SU-DHL-6 (cell line): ENCODE data around the gene TUBB2B.

Experiments
- H2AFZ ChIP-seq: fragments of 200-600 bp; sonication (generic); 2 replicates; pipeline ENCODE4 v1.6.1; 2014; ENCODE audit warnings: low read depth, mild to moderate bottlenecking, moderate library complexity, mixed read lengths, antibody characterized with exemption, low read length; ENCODE audit not compliant: severe bottlenecking
- H3F3A ChIP-seq: fragments of 200-600 bp; shearing (Covaris generic); 2 replicates; pipeline ENCODE4 v1.6.0; 2016; ENCODE audit warnings: antibody characterized with exemption, mild to moderate bottlenecking; ENCODE audit not compliant: insufficient read depth
- H3K27ac ChIP-seq: fragments of 200-600 bp; sonication (generic); 2 replicates; pipeline ENCODE4 v1.5.1; 2016; ENCODE audit warnings: low read depth, mild to moderate bottlenecking, low read length, moderate library complexity, mixed read lengths
- H3K27me3 ChIP-seq: fragments of 200-600 bp; sonication (generic), shearing (Covaris generic); 2 replicates; pipeline ENCODE4 v1.6.0; 2014; ENCODE audit warnings: mild to moderate bottlenecking, low read length
- H3K36me3 ChIP-seq: fragments of 200-600 bp; sonication (generic); 2 replicates; pipeline ENCODE4 v1.6.1; 2014; ENCODE audit warnings: mild to moderate bottlenecking, low read length, mixed read lengths
- H3K4me2 ChIP-seq: fragments of 300-600, 200-600 bp; shearing (Covaris generic), sonication (generic); 2 replicates; pipeline ENCODE4 v1.6.0; 2014; ENCODE audit warnings: low read length, low read depth, mild to moderate bottlenecking; ENCODE audit not compliant: poor library complexity, severe bottlenecking
- H3K4me3 ChIP-seq: fragments of 200-600 bp; sonication (generic); 2 replicates; pipeline ENCODE4 v1.5.1; 2014; ENCODE audit warnings: antibody characterized with exemption, low read length, mild to moderate bottlenecking, mixed read lengths; ENCODE audit not compliant: insufficient read depth, poor library complexity, severe bottlenecking
- H3K79me2 ChIP-seq: fragments of 200-600 bp; sonication (generic); 2 replicates; pipeline ENCODE4 v1.6.1; 2014; ENCODE audit warnings: mild to moderate bottlenecking, low read length, moderate library complexity; ENCODE audit not compliant: insufficient read depth
- H3K9ac ChIP-seq: fragments of 200-600 bp; sonication (generic); 2 replicates; pipeline ENCODE4 v1.7.0; 2014; ENCODE audit warnings: mild to moderate bottlenecking, low read length
- H3K9me2 ChIP-seq: fragments of 200-600 bp; sonication (generic); replicated peaks from 2 replicates; pipeline ENCODE4 v1.6.1; 2014; ENCODE audit warnings: low read length; ENCODE audit not compliant: insufficient read depth
- H3K9me3 ChIP-seq: fragments of 200-600 bp; sonication (generic); 2 replicates; pipeline ENCODE4 v1.6.1; 2014; ENCODE audit warnings: low read length, mixed read lengths; ENCODE audit not compliant: insufficient read depth
- H4K20me1 ChIP-seq: fragments of 200-600 bp; sonication (generic); 2 replicates; pipeline ENCODE4 v1.6.1; 2014; ENCODE audit warnings: low read depth, mild to moderate bottlenecking, antibody characterized with exemption, low read length, moderate library complexity, mixed read lengths
- EZH2phosphoT487 ChIP-seq: fragments of 200-600 bp; sonication (generic), shearing (Covaris generic); conservative IDR thresholded peaks from 2 replicates; pipeline ENCODE4 v1.6.1; 2018; ENCODE audit warnings: mild to moderate bottlenecking, antibody characterized with exemption, low read length, moderate library complexity, mixed read lengths
- TF ChIP-seq, protein P1 (sequence below): fragments of 200-600 bp; sonication (generic); IDR thresholded peaks from one replicate; pipeline ENCODE4 v1.5.1; 2017; ENCODE audit warnings: antibody characterized with exemption, mild to moderate bottlenecking, low read length, moderate library complexity; ENCODE audit not compliant: insufficient read depth, poor library complexity, severe bottlenecking

Gene TUBB2B

DNA sequence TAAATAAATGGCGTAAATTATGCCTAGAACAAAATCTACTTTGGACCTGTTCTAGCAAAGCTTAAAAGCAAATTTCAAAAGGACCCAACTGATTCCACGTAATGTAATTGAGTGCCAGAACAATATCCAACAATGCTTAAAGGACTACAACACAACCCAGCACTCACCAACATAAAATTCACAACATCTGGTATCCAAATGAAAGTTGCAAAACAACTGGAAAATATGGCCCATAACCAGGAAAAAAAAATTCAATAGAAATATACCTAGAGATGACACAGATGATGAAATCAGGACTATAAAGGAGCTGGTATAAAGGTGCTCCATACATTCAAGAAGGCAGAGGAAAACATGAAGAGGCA is 14.1 kb downstream of the TUBB2B start:
- Histone ChIP-seq H3K36me3 (no peaks in the 10 kb centered on the region), H3F3A (no peaks in the 10 kb centered on the region), H3K9me2 (no peaks in the 10 kb centered on the region), H3K4me3 (no peak overlapping the region), H2AFZ (no peak overlapping the region), H3K9ac (no peak overlapping the region), H3K79me2 (no peaks in the 10 kb centered on the region), H3K9me3 (no peaks in the 10 kb centered on the region), H4K20me1 (no peaks in the 10 kb centered on the region), H3K4me2 (no peak overlapping the region), H3K27ac (no peak overlapping the region), H3K27me3 (no peaks in the 10 kb centered on the region)
- no peak for TF ChIP-seq EZH2phosphoT487
- TF ChIP-seq, protein P1, sequence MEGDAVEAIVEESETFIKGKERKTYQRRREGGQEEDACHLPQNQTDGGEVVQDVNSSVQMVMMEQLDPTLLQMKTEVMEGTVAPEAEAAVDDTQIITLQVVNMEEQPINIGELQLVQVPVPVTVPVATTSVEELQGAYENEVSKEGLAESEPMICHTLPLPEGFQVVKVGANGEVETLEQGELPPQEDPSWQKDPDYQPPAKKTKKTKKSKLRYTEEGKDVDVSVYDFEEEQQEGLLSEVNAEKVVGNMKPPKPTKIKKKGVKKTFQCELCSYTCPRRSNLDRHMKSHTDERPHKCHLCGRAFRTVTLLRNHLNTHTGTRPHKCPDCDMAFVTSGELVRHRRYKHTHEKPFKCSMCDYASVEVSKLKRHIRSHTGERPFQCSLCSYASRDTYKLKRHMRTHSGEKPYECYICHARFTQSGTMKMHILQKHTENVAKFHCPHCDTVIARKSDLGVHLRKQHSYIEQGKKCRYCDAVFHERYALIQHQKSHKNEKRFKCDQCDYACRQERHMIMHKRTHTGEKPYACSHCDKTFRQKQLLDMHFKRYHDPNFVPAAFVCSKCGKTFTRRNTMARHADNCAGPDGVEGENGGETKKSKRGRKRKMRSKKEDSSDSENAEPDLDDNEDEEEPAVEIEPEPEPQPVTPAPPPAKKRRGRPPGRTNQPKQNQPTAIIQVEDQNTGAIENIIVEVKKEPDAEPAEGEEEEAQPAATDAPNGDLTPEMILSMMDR: no peak

DNA sequence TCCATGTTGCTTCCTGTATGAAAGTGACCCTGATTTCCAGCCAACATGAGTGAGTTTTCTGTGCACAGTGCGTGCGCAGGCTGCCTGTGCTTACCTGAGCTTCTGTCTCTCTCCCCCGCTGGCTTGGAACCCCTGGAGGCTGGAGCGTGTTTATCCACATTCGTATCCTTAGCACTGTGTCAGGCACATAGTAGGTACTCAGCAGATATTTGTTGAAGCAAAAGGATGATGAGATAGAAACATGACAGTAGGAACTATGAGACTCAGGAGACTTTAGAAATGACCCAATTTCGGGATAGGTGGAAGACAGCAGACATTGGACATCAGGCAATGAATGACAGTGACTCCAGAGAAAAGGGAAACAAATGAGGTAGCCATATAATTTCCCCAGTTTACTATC is 15.2 kb downstream of the TUBB2B start:
- Histone ChIP-seq H3F3A (no peaks in the 10 kb centered on the region), H3K27me3 (no peaks in the 10 kb centered on the region), H3K4me3 (no peak overlapping the region), H3K9me3 (no peaks in the 10 kb centered on the region), H4K20me1 (no peaks in the 10 kb centered on the region), H3K79me2 (no peaks in the 10 kb centered on the region), H3K36me3 (no peaks in the 10 kb centered on the region), H3K27ac (no peak overlapping the region), H3K9ac (no peak overlapping the region), H3K4me2 (no peak overlapping the region), H3K9me2 (no peaks in the 10 kb centered on the region), H2AFZ (no peak overlapping the region)
- TF ChIP-seq, protein P1: no peak
- TF ChIP-seq EZH2phosphoT487: no peak

DNA sequence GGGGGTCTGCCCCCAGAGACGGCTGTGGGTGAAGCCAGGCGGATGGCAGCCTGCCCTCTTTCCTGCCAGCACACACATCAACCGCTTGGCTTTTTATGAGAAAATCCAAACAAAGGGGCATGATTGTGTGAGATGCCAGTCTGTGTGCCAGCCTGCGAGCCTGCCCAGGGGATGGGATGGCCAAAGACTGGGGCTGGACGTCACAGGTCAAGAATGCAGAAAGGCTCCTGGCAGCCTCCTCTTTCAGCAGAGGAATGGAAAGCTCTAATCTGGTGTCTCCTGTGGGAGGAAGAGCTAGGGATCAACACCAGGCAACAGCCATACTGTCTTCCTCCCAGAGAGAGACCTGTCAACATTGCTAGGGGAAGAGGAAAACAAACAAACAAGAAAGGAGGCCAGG is 15.8 kb downstream of the TUBB2B start:
- H3F3A ChIP-seq: no peaks in the 10 kb centered on the region
- no peak overlapping the region for H3K9ac ChIP-seq
- H3K9me3 ChIP-seq: no peaks in the 10 kb centered on the region
- no peak for TF ChIP-seq EZH2phosphoT487
- TF ChIP-seq, protein P1: no peak
- no peaks in the 10 kb centered on the region for H3K79me2 ChIP-seq
- no peak overlapping the region for H2AFZ ChIP-seq
- no peak overlapping the region for H3K4me2 ChIP-seq
- H4K20me1 ChIP-seq: no peaks in the 10 kb centered on the region
- H3K4me3 ChIP-seq: no peak overlapping the region
- no peak overlapping the region for H3K27ac ChIP-seq
- H3K36me3 ChIP-seq: no peaks in the 10 kb centered on the region
- H3K9me2 ChIP-seq: no peaks in the 10 kb centered on the region
- no peaks in the 10 kb centered on the region for H3K27me3 ChIP-seq

DNA sequence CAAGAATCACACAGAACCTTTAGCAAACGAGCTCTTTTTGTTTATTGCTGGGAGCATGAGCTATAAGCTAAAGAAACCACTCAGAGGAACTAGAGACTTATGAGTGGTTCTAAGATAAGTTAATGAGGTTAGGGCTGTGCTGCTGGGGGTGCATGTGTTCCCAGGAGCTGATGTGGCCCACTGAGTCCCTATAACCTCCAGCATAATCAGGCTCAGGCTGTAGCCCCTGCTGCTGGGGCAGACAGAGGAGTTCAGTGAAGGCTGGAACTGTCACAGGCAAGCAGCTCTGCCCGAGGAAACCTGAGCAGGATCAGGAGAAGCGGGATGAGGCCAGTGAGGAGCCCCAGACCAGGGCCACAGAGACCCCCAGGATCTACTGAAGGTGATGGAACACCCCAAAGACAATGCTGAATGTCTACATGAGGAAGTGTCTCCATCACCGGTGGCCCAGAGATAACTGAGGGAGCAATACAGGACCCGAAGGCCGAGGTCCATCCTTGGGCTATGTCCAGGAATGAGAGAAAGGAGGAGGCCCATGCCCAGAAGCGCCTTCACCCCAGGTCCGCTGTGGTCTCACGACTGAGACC is 17.3 kb downstream of the TUBB2B start:
- no peak overlapping the region for H3K27ac ChIP-seq
- H3K79me2 ChIP-seq: no peaks in the 10 kb centered on the region
- no peaks in the 10 kb centered on the region for H3K9me2 ChIP-seq
- no peaks in the 10 kb centered on the region for H4K20me1 ChIP-seq
- H3K36me3 ChIP-seq: no peaks in the 10 kb centered on the region
- no peaks in the 10 kb centered on the region for H3K27me3 ChIP-seq
- H3K4me2 ChIP-seq: no peak overlapping the region
- no peak overlapping the region for H3K4me3 ChIP-seq
- no peaks in the 10 kb centered on the region for H3K9me3 ChIP-seq
- H3F3A ChIP-seq: no peaks in the 10 kb centered on the region
- TF ChIP-seq EZH2phosphoT487: no peak
- TF ChIP-seq, protein P1: no peak
- no peak overlapping the region for H2AFZ ChIP-seq
- no peak overlapping the region for H3K9ac ChIP-seq
